ENCODE measurements around the gene SPINK9. TPM values are rescaled to one million over a fixed set of nuclear protein-coding genes. Genes with fewer than 3 reads are reported as not detected.

The SPINK9 gene
- total RNA-seq, 2 experiments from 2014 or later: not detected

GRCh38 chr5:148343603-148344487 lies 8.5 kb downstream of the SPINK9 start:
- no peak for TF ChIP-seq CTCF (IDR thresholded peaks at IDR 0.05)
- H3K4me1 Mint-ChIP-seq (ENCODE audit: low read depth): no peaks in the 10 kb centered on the region
- no peaks in the 10 kb centered on the region for H3K27me3 Mint-ChIP-seq
- ATAC-seq (no peak), DNase-seq (no peak)
- no peak overlapping the region for H3K4me3 Mint-ChIP-seq
- intact Hi-C loops (cut with micrococcal nuclease): no loop called here
- H3K9me3 Mint-ChIP-seq: no peaks in the 10 kb centered on the region
- H3K27ac Mint-ChIP-seq: no peak overlapping the region
- CTCF ChIA-PET: no interaction called here
- no peaks in the 10 kb centered on the region for H3K36me3 Mint-ChIP-seq (ENCODE audit: low read depth)
- POLR2A ChIA-PET: no interaction called here

- Mint-ChIP-seq H3K4me1 (ENCODE audit: low read depth) (no peaks in the 10 kb centered on the region), H3K27me3 (no peaks in the 10 kb centered on the region), H3K9me3 (no peaks in the 10 kb centered on the region), H3K36me3 (ENCODE audit: low read depth) (no peaks in the 10 kb centered on the region), H3K27ac (no peak overlapping the region), H3K4me3 (no peak overlapping the region)
- ChIA-PET CTCF (interaction anchor here (2.3 kb wide), 1 partner anchor 11 kb away, joined by 7 read pairs; no protein-coding TSS in a partner anchor), POLR2A (no interaction called here)
- no peak for TF ChIP-seq CTCF (IDR thresholded peaks at IDR 0.05)
- ATAC-seq (no peak), DNase-seq (no peak)
- intact Hi-C loops (cut with micrococcal nuclease): no loop called here
These were observed 12.3 kb downstream of the SPINK9 start for GRCh38 chr5:148347706-148348105.

GRCh38 chr5:148352696-148353095 lies 17.3 kb downstream of the SPINK9 start:
- ATAC-seq: no peak
- H3K27me3 Mint-ChIP-seq: no peaks in the 10 kb centered on the region
- no peaks in the 10 kb centered on the region for H3K36me3 Mint-ChIP-seq (ENCODE audit: low read depth)
- no peak for TF ChIP-seq CTCF (IDR thresholded peaks at IDR 0.05)
- intact Hi-C loops (cut with micrococcal nuclease): no loop called here
- no peak overlapping the region for H3K27ac Mint-ChIP-seq
- no peaks in the 10 kb centered on the region for H3K9me3 Mint-ChIP-seq
- POLR2A ChIA-PET: no interaction called here
- no peak for DNase-seq
- H3K4me1 Mint-ChIP-seq (ENCODE audit: low read depth): no peaks in the 10 kb centered on the region
- no peak overlapping the region for H3K4me3 Mint-ChIP-seq
- CTCF ChIA-PET: no interaction called here

GRCh38 chr5:148353634-148354033 lies 18.3 kb downstream of the SPINK9 start:
- no peak for DNase-seq

More at GRCh38 chr5:148353634-148354033, 18.3 kb downstream of the SPINK9 start:
- Mint-ChIP-seq H3K4me1 (ENCODE audit: low read depth) (no peaks in the 10 kb centered on the region), H3K9me3 (no peaks in the 10 kb centered on the region), H3K36me3 (ENCODE audit: low read depth) (no peaks in the 10 kb centered on the region), H3K27me3 (no peaks in the 10 kb centered on the region), H3K4me3 (no peak overlapping the region), H3K27ac (no peak overlapping the region)
- ATAC-seq: no peak
- ChIA-PET CTCF (no interaction called here), POLR2A (no interaction called here)
- intact Hi-C loops (cut with micrococcal nuclease): no loop called here
- TF ChIP-seq CTCF (IDR thresholded peaks at IDR 0.05): no peak
